Measurements from ENCODE around the gene FGB. TPM values are rescaled to one million over a fixed set of nuclear protein-coding genes. Genes with fewer than 3 reads are reported as not detected.

Gene FGB
- polyA plus RNA-seq (2011; rRNA removed) = not detected in 2 replicates
- not detected in 2 replicates for polyA minus RNA-seq (2011; rRNA and poly(A)+ RNA removed)

- CTCF ChIA-PET = interaction anchor here (0.8 to 1.4 kb wide), 4 partner anchors 9 to 59 kb away, joined by 3 read pairs; partner anchors contain the start of gene PLRG1
- H3K4me3 ChIP-seq (ENCODE audit: low read depth, low read length) = no peak within 1 kb of the TSS
Measured at GRCh38 chr4:154562697-154563254, at the start of gene FGB. FGB (plus strand) TSS chr4:154563011; CDS start chr4:154563019, 8 bp downstream.

DNA sequence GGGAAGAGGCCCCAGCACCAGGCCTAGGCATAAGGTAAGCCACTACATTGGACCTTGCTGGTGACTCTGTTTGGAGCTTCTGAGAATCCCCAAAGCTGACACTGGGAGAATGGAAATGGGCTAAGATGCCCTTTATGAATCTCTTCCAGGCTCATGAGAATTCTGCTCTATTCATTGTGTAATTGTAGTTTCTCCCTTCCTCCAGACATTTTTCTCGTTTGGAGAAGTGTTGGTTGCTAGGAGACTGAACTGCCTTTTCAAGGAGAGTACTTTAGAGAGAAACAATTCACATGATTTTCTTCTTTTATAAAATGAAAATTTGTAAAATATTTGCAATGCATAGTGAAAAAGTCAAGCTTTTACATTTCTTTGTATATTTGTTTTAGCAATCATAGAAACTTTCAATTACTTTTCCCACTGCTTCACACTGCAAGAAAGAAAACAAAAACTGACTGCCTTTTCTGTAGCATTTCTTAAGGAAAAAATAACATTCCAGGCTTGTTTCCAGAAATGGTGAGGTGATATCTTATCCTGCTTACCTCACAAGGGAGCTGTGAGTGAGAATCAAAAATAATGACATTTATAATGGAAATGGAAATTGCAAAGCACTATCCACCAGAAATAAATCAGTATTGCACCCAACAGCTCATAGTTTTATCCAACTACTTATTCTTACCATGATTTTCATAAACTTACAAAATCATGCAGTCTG, 46.3 kb upstream of the FGB start:
- CTCF ChIA-PET = interaction anchor here (0.7 to 1.5 kb wide), 2 partner anchors 10 to 36 kb away, joined by 3 to 8 read pairs; no protein-coding TSS in a partner anchor
- Histone ChIP-seq H3K4me3 (ENCODE audit: low read depth, low read length) (no peak overlapping the region), H3K27me3 (ENCODE audit: control insufficient read depth, insufficient read depth, low read length) (no peaks in the 10 kb centered on the region), H3K36me3 (ENCODE audit: control insufficient read depth, insufficient read depth, low read length) (no peaks in the 10 kb centered on the region)
- no peak for DNase-seq (ENCODE audit: low read depth)
- no peak for TF ChIP-seq CTCF (IDR thresholded peaks at IDR 0.05; ENCODE audit: insufficient read depth, low read depth, low read length)
- POLR2A ChIA-PET = no interaction called here

More at GRCh38 chr4:154562697-154563254, at the start of gene FGB:
- no peaks in the 10 kb centered on the region for H3K27me3 ChIP-seq (ENCODE audit: control insufficient read depth, insufficient read depth, low read length)
- POLR2A ChIA-PET = interaction anchor here (0.6 kb wide), 1 partner anchor 11 kb away, joined by 3 read pairs; no protein-coding TSS in a partner anchor
- no peak for DNase-seq (ENCODE audit: low read depth)
- no peak for TF ChIP-seq CTCF (IDR thresholded peaks at IDR 0.05; ENCODE audit: insufficient read depth, low read depth, low read length)
- no peaks in the 10 kb centered on the region for H3K36me3 ChIP-seq (ENCODE audit: control insufficient read depth, insufficient read depth, low read length)

GRCh38 chr4:154517591-154517990, 45.2 kb upstream of the FGB start:
- Histone ChIP-seq H3K36me3 (ENCODE audit: control insufficient read depth, insufficient read depth, low read length) (no peaks in the 10 kb centered on the region), H3K27me3 (ENCODE audit: control insufficient read depth, insufficient read depth, low read length) (no peaks in the 10 kb centered on the region), H3K4me3 (ENCODE audit: low read depth, low read length) (no peak overlapping the region)
- DNase-seq (ENCODE audit: low read depth) = no peak
- ChIA-PET POLR2A (no interaction called here), CTCF (interaction anchor here (0.7 to 1.5 kb wide), 3 partner anchors 11 to 1383 kb away, joined by 3 to 8 read pairs (median 3); no protein-coding TSS in a partner anchor)
- TF ChIP-seq CTCF (IDR thresholded peaks at IDR 0.05; ENCODE audit: insufficient read depth, low read depth, low read length) = no peak

DNA sequence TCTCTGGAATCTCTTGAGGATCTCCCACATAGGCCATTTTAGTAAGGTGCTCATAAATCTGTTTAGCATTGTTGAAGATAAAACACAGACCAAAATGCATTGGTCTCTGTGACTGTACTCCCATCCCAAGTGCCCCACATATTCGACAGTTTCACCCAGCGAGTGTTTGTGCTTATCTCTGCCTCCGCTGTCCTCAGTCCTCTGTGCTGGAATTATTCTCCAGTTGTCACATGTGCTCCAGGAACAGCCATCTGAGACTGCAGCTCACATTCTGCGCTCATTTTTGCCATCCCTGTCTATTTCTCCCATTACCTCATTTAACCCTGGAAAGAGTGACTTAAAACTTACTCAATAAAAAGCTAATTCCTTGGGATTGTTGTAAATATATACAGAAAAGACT, 43.6 kb upstream of the FGB start:
- Histone ChIP-seq H3K4me3 (ENCODE audit: low read depth, low read length) (no peak overlapping the region), H3K27me3 (ENCODE audit: control insufficient read depth, insufficient read depth, low read length) (no peaks in the 10 kb centered on the region), H3K36me3 (ENCODE audit: control insufficient read depth, insufficient read depth, low read length) (no peaks in the 10 kb centered on the region)
- POLR2A ChIA-PET = no interaction called here
- DNase-seq (ENCODE audit: low read depth) = no peak
- CTCF ChIA-PET = interaction anchor here (1.1 kb wide), 1 partner anchor 12 kb away, joined by 3 read pairs; no protein-coding TSS in a partner anchor
- no peak for TF ChIP-seq CTCF (IDR thresholded peaks at IDR 0.05; ENCODE audit: insufficient read depth, low read depth, low read length)

- H3K4me3 ChIP-seq (ENCODE audit: low read depth, low read length) = no peak overlapping the region
- no peak for TF ChIP-seq CTCF (IDR thresholded peaks at IDR 0.05; ENCODE audit: insufficient read depth, low read depth, low read length)
- ChIA-PET CTCF (no interaction called here), POLR2A (no interaction called here)
- no peak for DNase-seq (ENCODE audit: low read depth)
- H3K36me3 ChIP-seq (ENCODE audit: control insufficient read depth, insufficient read depth, low read length) = no peaks in the 10 kb centered on the region
- no peaks in the 10 kb centered on the region; the same call in 1 of the 2 replicates for H3K27me3 ChIP-seq (ENCODE audit: control insufficient read depth, insufficient read depth, low read length)
Measured at GRCh38 chr4:154521607-154522006, 41.2 kb upstream of the FGB start.

All from BJ (cell line).